ENCODE measurements around the gene ASIP. TPM values are rescaled to one million over a fixed set of nuclear protein-coding genes. Genes with fewer than 3 reads are reported as not detected.

Gene ASIP
- total and polyA plus RNA-seq, 2 of the 13 experiments (the other 11 are each of a cell fraction or from before 2014, with no cell fraction given) = not detected

DNA sequence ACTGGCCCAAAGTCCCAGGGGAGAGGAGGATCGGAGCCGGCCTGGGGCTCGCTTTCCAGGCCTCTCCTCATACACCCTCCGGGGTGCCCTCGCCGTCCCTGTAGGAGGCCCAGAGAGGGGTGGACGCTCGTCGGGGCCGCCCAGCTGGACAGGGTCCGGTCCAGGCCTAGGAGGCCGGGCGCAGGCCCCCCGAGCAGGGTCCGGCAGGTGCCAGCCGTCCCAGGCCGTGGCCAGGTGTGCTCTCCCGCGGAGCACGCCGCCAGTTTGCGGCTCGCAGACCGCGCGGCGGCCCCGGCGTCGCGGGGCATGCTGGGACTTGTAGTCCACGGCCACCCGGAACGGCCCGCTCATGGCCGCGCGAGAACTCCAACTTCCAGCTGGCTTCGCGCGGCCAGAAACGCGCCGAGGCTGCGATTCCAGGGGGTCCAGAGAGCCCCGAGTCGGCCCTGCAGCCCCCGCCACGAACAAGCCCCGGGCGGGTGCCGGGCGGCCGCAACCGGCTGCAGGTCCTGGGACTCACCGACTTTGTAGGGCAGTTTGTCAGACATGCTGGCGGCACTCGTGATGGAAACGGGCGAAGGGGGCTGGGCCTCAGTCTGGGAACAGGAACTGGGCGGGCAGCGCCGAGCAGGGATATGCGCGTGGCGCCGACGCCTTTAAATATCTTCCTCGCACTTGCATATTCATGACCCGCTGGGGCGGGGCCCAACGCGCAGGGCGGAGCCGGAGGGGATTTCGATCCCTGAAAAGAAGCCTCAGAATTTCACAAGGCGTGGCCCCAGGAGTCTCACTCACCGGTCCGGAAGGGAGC, 61.7 kb downstream of the ASIP start, which contains the start of gene AHCY (continued):
- TF ChIP-seq, protein P1, sequence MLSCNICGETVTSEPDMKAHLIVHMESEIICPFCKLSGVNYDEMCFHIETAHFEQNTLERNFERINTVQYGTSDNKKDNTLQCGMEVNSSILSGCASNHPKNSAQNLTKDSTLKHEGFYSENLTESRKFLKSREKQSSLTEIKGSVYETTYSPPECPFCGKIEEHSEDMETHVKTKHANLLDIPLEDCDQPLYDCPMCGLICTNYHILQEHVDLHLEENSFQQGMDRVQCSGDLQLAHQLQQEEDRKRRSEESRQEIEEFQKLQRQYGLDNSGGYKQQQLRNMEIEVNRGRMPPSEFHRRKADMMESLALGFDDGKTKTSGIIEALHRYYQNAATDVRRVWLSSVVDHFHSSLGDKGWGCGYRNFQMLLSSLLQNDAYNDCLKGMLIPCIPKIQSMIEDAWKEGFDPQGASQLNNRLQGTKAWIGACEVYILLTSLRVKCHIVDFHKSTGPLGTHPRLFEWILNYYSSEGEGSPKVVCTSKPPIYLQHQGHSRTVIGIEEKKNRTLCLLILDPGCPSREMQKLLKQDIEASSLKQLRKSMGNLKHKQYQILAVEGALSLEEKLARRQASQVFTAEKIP (CRISPR knock-in tag; IDR thresholded peaks at IDR 0.05; ENCODE audit: borderline replicate concordance) = peak; percentile 95; the same call in 1 of the 2 replicates
- TF ChIP-seq ERF (CRISPR knock-in tag; IDR thresholded peaks at IDR 0.05) (peak; percentile 96), ZNF709 (CRISPR knock-in tag; IDR thresholded peaks at IDR 0.05) (peak; percentile 94), SP140L (CRISPR knock-in tag; IDR thresholded peaks at IDR 0.05; ENCODE audit: borderline replicate concordance) (no peak; the same call in 1 of the 2 replicates), HNRNPK (IDR thresholded peaks at IDR 0.05; ENCODE audit: low read depth, low read length, poor library complexity, severe bottlenecking) (peak; percentile 91), ZFP36L1 (CRISPR knock-in tag; IDR thresholded peaks at IDR 0.05) (peak; percentile 92; the same call in 1 of the 2 replicates), NONO (IDR thresholded peaks at IDR 0.05) (no peak), NONO (CRISPR knock-in tag; conservative IDR thresholded peaks at IDR 0.05) (peak; percentile 82), ZNF724P (CRISPR knock-in tag; IDR thresholded peaks at IDR 0.05; ENCODE audit: borderline replicate concordance) (peak; percentile 95), FIP1L1 (IDR thresholded peaks at IDR 0.05; ENCODE audit: borderline replicate concordance, insufficient read depth, low read depth, low read length) (peak; percentile 36; the same call in 1 of the 2 replicates), ZMAT3 (CRISPR knock-in tag; conservative IDR thresholded peaks at IDR 0.05) (peak; percentile 99), TBL1XR1 (IDR thresholded peaks at IDR 0.05; ENCODE audit: borderline replicate concordance, low read length, partially characterized antibody) (peak; percentile 33), THAP11 (CRISPR knock-in tag; IDR thresholded peaks at IDR 0.05) (peak; percentile 100), ZNF484 (CRISPR knock-in tag; IDR thresholded peaks at IDR 0.05; ENCODE audit: borderline replicate concordance, low read depth) (no peak), REXO4 (CRISPR knock-in tag; IDR thresholded peaks at IDR 0.05; ENCODE audit: borderline replicate concordance) (no peak)
- TF ChIP-seq, protein P2, sequence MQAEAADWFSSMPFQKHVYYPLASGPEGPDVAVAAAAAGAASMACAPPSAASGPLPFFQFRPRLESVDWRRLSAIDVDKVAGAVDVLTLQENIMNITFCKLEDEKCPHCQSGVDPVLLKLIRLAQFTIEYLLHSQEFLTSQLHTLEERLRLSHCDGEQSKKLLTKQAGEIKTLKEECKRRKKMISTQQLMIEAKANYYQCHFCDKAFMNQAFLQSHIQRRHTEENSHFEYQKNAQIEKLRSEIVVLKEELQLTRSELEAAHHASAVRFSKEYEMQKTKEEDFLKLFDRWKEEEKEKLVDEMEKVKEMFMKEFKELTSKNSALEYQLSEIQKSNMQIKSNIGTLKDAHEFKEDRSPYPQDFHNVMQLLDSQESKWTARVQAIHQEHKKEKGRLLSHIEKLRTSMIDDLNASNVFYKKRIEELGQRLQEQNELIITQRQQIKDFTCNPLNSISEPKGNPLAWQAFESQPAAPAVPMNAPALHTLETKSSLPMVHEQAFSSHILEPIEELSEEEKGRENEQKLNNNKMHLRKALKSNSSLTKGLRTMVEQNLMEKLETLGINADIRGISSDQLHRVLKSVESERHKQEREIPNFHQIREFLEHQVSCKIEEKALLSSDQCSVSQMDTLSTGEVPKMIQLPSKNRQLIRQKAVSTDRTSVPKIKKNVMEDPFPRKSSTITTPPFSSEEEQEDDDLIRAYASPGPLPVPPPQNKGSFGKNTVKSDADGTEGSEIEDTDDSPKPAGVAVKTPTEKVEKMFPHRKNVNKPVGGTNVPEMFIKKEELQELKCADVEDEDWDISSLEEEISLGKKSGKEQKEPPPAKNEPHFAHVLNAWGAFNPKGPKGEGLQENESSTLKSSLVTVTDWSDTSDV (CRISPR knock-in tag; IDR thresholded peaks at IDR 0.05) = no peak
- TF ChIP-seq, protein P3, sequence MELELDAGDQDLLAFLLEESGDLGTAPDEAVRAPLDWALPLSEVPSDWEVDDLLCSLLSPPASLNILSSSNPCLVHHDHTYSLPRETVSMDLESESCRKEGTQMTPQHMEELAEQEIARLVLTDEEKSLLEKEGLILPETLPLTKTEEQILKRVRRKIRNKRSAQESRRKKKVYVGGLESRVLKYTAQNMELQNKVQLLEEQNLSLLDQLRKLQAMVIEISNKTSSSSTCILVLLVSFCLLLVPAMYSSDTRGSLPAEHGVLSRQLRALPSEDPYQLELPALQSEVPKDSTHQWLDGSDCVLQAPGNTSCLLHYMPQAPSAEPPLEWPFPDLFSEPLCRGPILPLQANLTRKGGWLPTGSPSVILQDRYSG (CRISPR knock-in tag; IDR thresholded peaks at IDR 0.05) = peak; percentile 94
- TF ChIP-seq, protein P4, sequence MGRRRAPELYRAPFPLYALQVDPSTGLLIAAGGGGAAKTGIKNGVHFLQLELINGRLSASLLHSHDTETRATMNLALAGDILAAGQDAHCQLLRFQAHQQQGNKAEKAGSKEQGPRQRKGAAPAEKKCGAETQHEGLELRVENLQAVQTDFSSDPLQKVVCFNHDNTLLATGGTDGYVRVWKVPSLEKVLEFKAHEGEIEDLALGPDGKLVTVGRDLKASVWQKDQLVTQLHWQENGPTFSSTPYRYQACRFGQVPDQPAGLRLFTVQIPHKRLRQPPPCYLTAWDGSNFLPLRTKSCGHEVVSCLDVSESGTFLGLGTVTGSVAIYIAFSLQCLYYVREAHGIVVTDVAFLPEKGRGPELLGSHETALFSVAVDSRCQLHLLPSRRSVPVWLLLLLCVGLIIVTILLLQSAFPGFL (CRISPR knock-in tag; IDR thresholded peaks at IDR 0.05) = peak; percentile 53; the same call in 1 of the 2 replicates
- TF ChIP-seq, protein P5, sequence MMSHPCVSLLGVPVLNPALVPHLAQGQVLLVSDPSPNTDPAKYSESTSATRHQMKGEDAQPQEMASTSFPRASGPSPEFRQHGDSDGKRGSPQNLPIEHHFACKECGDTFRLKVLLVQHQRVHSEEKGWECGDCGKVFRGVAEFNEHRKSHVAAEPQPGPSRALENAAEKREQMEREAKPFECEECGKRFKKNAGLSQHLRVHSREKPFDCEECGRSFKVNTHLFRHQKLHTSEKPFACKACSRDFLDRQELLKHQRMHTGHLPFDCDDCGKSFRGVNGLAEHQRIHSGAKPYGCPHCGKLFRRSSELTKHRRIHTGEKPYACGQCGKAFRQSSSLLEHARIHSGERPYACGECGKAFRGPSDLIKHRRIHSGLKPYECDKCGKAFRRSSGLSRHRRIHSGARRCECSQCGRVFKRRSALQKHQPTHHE (CRISPR knock-in tag; IDR thresholded peaks at IDR 0.05; ENCODE audit: borderline replicate concordance) = peak; percentile 93
- TF ChIP-seq, protein P6, sequence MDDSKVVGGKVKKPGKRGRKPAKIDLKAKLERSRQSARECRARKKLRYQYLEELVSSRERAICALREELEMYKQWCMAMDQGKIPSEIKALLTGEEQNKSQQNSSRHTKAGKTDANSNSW (CRISPR knock-in tag; IDR thresholded peaks at IDR 0.05; ENCODE audit: borderline replicate concordance) = 0 out of 2 replicates have a peak, but pooled peaks have one; percentile 73

Measured in HepG2 (cell line).